Lower lobe of right lung (tissue), 2 donors: ENCODE measurements around the gene A4GALT. TPM values are rescaled to one million over a fixed set of nuclear protein-coding genes. Genes with fewer than 3 reads are reported as not detected.

Experiments
- ATAC-seq, 2 donors: fragments of 200-7000 bp; cut with Tn5 transposase; one replicate each; pipeline ENCODE4 v1.9.1; 2020 to 2022; ENCODE audit warnings: mild to moderate bottlenecking in 2 of 2, moderate library complexity in 2 of 2
- DNase-seq: peaks from one replicate; pipeline ENCODE4 v3.0.0-alpha.2; 2020
- H3K27ac ChIP-seq: fragments of 200-600 bp; one replicate; pipeline ENCODE4 v1.8.0; 2022
- H3K27me3 ChIP-seq: fragments of 200-600 bp; one replicate; pipeline ENCODE4 v1.8.0; 2022; ENCODE audit warnings: low read depth
- H3K36me3 ChIP-seq: fragments of 200-600 bp; one replicate; pipeline ENCODE4 v1.8.0; 2022; ENCODE audit warnings: mild to moderate bottlenecking
- H3K4me1 ChIP-seq: fragments of 200-600 bp; one replicate; pipeline ENCODE4 v1.8.0; 2022
- H3K4me3 ChIP-seq: fragments of 200-600 bp; one replicate; pipeline ENCODE4 v1.8.0; 2022; ENCODE audit warnings: mild to moderate bottlenecking
- H3K9me3 ChIP-seq: fragments of 200-600 bp; one replicate; pipeline ENCODE4 v1.8.0; 2022
- CTCF ChIP-seq: fragments of 200-600 bp; IDR thresholded peaks from one replicate; pipeline ENCODE4 v1.8.0; 2022; ENCODE audit warnings: antibody characterized with exemption, mild to moderate bottlenecking
- intact Hi-C: fragments of 100-400 bp; cut with DNase I; formaldehyde crosslinking; loops from one replicate; pipeline ENCODE4 v1.11.0; 2022
- total RNA-seq: library from RNA; stranded (reverse); fragmentation: NEBNext Ultra II Directional; extraction: Animal tissue kit (Norgen Biotek cat#: 25700); gene quantifications from one replicate; pipeline ENCODE4 v1.2.1, GENCODE V29; 2021
- donor health status: DM: no; HTN: yes; CAD: no; lungs with severe emphysema.

The A4GALT gene
- total RNA-seq, 1 donor from 2014 or later: 19.4 TPM

DNA sequence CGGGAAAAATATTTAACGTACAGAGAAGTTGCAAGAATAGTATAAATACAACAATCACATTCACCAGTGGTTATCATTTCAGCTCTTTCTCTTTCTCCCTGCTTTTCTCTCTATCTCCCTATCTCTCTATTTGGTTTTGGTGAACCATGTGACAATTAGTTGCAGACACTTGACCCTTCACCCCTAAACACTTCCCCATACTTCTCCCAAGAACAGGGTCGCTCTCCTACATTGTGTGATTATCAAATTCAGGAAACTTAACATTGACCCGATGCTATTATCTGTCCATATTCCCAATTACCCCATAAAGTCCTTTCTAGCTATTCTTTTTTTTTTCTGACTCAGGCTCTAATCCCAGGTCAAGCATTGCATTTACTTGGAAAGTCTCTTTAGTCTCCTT, 66.7 kb downstream of the A4GALT start:
- ATAC-seq: no peak
- Histone ChIP-seq H3K27me3 (no peaks in the 10 kb centered on the region), H3K9me3 (no peaks in the 10 kb centered on the region), H3K4me1 (peaks cover 4% of the 10 kb centered on the region), H3K4me3 (no peak overlapping the region), H3K27ac (peak overlapping the region; percentile 34), H3K36me3 (no peaks in the 10 kb centered on the region)
- no peak for DNase-seq
- no peak for TF ChIP-seq CTCF
- intact Hi-C loops: no loop called here

- ATAC-seq: no peak
- no peaks in the 10 kb centered on the region for H3K9me3 ChIP-seq
- H3K36me3 ChIP-seq: no peaks in the 10 kb centered on the region
- TF ChIP-seq CTCF: no peak
- no peak overlapping the region for H3K4me3 ChIP-seq
- peaks cover 28% of the 10 kb centered on the region for H3K4me1 ChIP-seq
- intact Hi-C loops: no loop called here
- H3K27me3 ChIP-seq: no peaks in the 10 kb centered on the region
- no peak for DNase-seq
- no peak overlapping the region for H3K27ac ChIP-seq
Observed at GRCh38 chr22:42651134-42651533, 69.5 kb downstream of the A4GALT start.

GRCh38 chr22:42649246-42650099, 71.2 kb downstream of the A4GALT start, which contains the start of gene CYB5R3:
CYB5R3 (minus strand) TSS chr22:42649392; CDS start chr22:42649315, 77 bp downstream.
- H3K4me1 ChIP-seq: peaks cover 44% of the 10 kb centered on the region
- intact Hi-C loops: no loop called here
- no peak for TF ChIP-seq CTCF
- peak; percentile 88 for DNase-seq
- H3K9me3 ChIP-seq: no peaks in the 10 kb centered on the region
- no peaks in the 10 kb centered on the region for H3K27me3 ChIP-seq
- peak within 1 kb of the TSS; percentile 86 for H3K4me3 ChIP-seq
- peak; percentile 78 to 85 for ATAC-seq
- no peaks in the 10 kb centered on the region for H3K36me3 ChIP-seq
- peak within 1 kb of the TSS; percentile 95 for H3K27ac ChIP-seq

GRCh38 chr22:42648368-42649245, 72.1 kb downstream of the A4GALT start:
- ATAC-seq (peak; percentile 69 to 71), DNase-seq (peak; percentile 80)
- Histone ChIP-seq H3K27me3 (no peaks in the 10 kb centered on the region), H3K27ac (peak overlapping the region; percentile 95), H3K9me3 (no peaks in the 10 kb centered on the region), H3K4me3 (peak overlapping the region; percentile 86), H3K36me3 (no peaks in the 10 kb centered on the region), H3K4me1 (peaks cover 53% of the 10 kb centered on the region)
- intact Hi-C loops: no loop called here
- no peak for TF ChIP-seq CTCF

DNA sequence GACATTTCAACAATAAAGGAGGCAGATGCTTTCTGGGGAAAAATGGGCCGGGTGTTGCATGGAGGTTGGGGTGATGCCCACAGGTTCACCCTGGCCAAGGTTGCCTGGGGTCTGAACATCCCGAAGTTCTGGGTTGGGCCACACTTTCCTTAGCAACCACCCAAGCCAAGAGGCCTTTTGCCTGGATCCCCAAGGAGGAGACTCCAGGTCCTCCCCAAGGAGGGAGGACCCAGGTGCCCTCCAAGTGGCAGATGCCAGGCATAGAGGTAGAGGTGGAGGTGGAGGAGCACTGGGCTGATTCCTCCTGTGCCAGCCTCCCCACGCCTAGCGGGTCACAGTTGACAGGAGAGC, 72.7 kb downstream of the A4GALT start:
- Histone ChIP-seq H3K9me3 (no peaks in the 10 kb centered on the region), H3K4me3 (peak overlapping the region; percentile 86), H3K27ac (peak overlapping the region; percentile 95), H3K4me1 (peaks cover 59% of the 10 kb centered on the region), H3K27me3 (no peaks in the 10 kb centered on the region), H3K36me3 (no peaks in the 10 kb centered on the region)
- intact Hi-C loops: no loop called here
- TF ChIP-seq CTCF: no peak
- ATAC-seq (no peak), DNase-seq (no peak)
